ENCODE data around the gene GSK3A. TPM values are rescaled to one million over a fixed set of nuclear protein-coding genes. Genes with fewer than 3 reads are reported as not detected.

The GSK3A gene
- total and polyA plus RNA-seq, 2 of the 4 experiments (the other 2 are of a cell fraction): 8.1 to 43.3 TPM

DNA sequence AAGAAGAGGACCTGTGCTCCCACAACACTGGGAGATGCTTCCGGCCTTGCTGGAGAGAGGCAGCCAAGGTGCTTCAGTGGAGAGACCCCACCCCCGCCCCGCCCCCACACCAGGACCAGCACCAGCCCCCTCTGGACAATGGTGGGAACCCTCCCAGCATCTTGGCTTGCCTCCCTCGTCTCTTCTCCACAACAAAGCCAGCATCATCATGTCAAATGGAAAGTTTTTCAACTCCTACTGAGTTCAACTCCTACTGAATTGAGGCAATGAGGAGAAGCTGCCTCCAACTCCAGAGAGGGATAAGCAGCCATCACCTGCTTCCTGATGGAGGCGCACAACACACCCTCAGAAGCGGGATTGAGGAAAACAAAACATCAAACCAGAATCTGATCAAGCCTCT, 37.7 kb downstream of the GSK3A start:
- WGBS, 2 experiments (ENCODE audit: extremely low coverage in 2 of 2, insufficient read length in 1 of 2): 80% methylated on average over 1 of the region's 6 CpGs; no CpG with 5 or more reads in 1 of the 2 experiments
- DNase-seq: no peak
- H3K4me1 ChIP-seq (ENCODE audit: control insufficient read depth, insufficient read depth, low read length): peaks cover 13% of the 10 kb centered on the region

More for the DNA sequence above, 37.7 kb downstream of the GSK3A start:
- intact Hi-C loops (cut with micrococcal nuclease) (no loop called here), in situ Hi-C loops (cut with MboI; ENCODE audit: low sequenced_read_pairs) (no loop called here), dilution Hi-C loops (cut with HindIII; ENCODE audit: low sequenced_read_pairs, unreplicated experiment) (no loop called here)
- no TSS peak for BruUV-seq (replicated peaks)
- H3K36me3 ChIP-seq (ENCODE audit: control insufficient read depth, insufficient read depth, low read length): peaks cover 57% of the 10 kb centered on the region
- H2BK15ac ChIP-seq (ENCODE audit: low read depth, low read length): no peak overlapping the region
- H2AK9ac ChIP-seq (replicated peaks; ENCODE audit: low read depth, low read length, poor library complexity): no peak overlapping the region
- no peak overlapping the region for H3K18ac ChIP-seq (ENCODE audit: low read depth, low read length)
- H3K9me1 ChIP-seq (ENCODE audit: insufficient read depth, low read length): peaks cover 45% of the 10 kb centered on the region
- no peak overlapping the region for H2AK5ac ChIP-seq (ENCODE audit: low read depth, low read length)
- no peak overlapping the region for H3K9ac ChIP-seq (ENCODE audit: low read depth, low read length)
- H3K14ac ChIP-seq (replicated peaks; ENCODE audit: low read depth, low read length): no peak overlapping the region
- 0 out of 2 replicates have a peak overlapping the region, but pooled peaks have one; percentile 42 for H3K4ac ChIP-seq (ENCODE audit: low read depth, low read length)
- no peak overlapping the region for H4K5ac ChIP-seq (ENCODE audit: low read depth, low read length)
- peaks cover 19 to 92% of the 10 kb centered on the region in 2 experiments for H3K79me1 ChIP-seq (ENCODE audit: low read depth in 1 of 2, low read length in 2 of 2)
- H4K91ac ChIP-seq (ENCODE audit: insufficient read depth, low read depth, low read length): no peak overlapping the region
- H3K4me3 ChIP-seq (ENCODE audit: insufficient read depth, low read depth, low read length): no peak overlapping the region
- no peak for ATAC-seq (ENCODE audit: low read depth)
- no peaks in the 10 kb centered on the region for H3K27me3 ChIP-seq (ENCODE audit: control insufficient read depth, insufficient read depth, low read length)
- no peak overlapping the region; a peak in 1 of 4 replicates for H4K8ac ChIP-seq (ENCODE audit: low read depth in 2 of 2, low read length in 2 of 2)
- no peak overlapping the region for H3K4me2 ChIP-seq (ENCODE audit: low read depth, low read length)
- H2BK5ac ChIP-seq (ENCODE audit: low read depth, low read length, poor library complexity, severe bottlenecking): no peak overlapping the region
- TF ChIP-seq FOS (IDR thresholded peaks at IDR 0.05; ENCODE audit: low read depth, low read length) (no peak), POLR2A (IDR thresholded peaks at IDR 0.05; ENCODE audit: low read depth, low read length) (no peak), NFE2L2 (IDR thresholded peaks at IDR 0.05; ENCODE audit: low read depth, low read length) (no peak), RFX5 (IDR thresholded peaks at IDR 0.05; ENCODE audit: low read depth, low read length) (no peak), SMC3 (IDR thresholded peaks at IDR 0.05; ENCODE audit: low read depth, low read length) (no peak), MXI1 (IDR thresholded peaks at IDR 0.05; ENCODE audit: borderline replicate concordance, low read depth, low read length) (no peak), CTCF (conservative IDR thresholded peaks at IDR 0.05; ENCODE audit: low read depth, low read length) (no peak), CHD1 (IDR thresholded peaks at IDR 0.05; ENCODE audit: low read depth, low read length) (no peak), CEBPB (IDR thresholded peaks at IDR 0.05; ENCODE audit: low read depth, low read length) (no peak), MAFK (IDR thresholded peaks at IDR 0.05; ENCODE audit: low read depth, low read length) (no peak), RCOR1 (IDR thresholded peaks at IDR 0.05; ENCODE audit: insufficient replicate concordance, low read length) (no peak), MAZ (IDR thresholded peaks at IDR 0.05; ENCODE audit: borderline replicate concordance, low read depth, low read length) (no peak), BHLHE40 (IDR thresholded peaks at IDR 0.05; ENCODE audit: low read depth, low read length) (no peak), RAD21 (IDR thresholded peaks at IDR 0.05; ENCODE audit: low read length) (no peak)
- TF ChIP-seq, protein P1, sequence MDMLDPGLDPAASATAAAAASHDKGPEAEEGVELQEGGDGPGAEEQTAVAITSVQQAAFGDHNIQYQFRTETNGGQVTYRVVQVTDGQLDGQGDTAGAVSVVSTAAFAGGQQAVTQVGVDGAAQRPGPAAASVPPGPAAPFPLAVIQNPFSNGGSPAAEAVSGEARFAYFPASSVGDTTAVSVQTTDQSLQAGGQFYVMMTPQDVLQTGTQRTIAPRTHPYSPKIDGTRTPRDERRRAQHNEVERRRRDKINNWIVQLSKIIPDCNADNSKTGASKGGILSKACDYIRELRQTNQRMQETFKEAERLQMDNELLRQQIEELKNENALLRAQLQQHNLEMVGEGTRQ (IDR thresholded peaks at IDR 0.05; ENCODE audit: low read depth, low read length): no peak
- TF ChIP-seq, protein P2, sequence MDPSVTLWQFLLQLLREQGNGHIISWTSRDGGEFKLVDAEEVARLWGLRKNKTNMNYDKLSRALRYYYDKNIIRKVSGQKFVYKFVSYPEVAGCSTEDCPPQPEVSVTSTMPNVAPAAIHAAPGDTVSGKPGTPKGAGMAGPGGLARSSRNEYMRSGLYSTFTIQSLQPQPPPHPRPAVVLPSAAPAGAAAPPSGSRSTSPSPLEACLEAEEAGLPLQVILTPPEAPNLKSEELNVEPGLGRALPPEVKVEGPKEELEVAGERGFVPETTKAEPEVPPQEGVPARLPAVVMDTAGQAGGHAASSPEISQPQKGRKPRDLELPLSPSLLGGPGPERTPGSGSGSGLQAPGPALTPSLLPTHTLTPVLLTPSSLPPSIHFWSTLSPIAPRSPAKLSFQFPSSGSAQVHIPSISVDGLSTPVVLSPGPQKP (IDR thresholded peaks at IDR 0.05; ENCODE audit: borderline replicate concordance, low read depth, low read length): no peak
- no peak overlapping the region for H2BK20ac ChIP-seq (ENCODE audit: low read depth, low read length)
- no peak overlapping the region for H3K56ac ChIP-seq (ENCODE audit: extremely low read depth, insufficient read depth, low read length)
- H3K9me3 ChIP-seq (ENCODE audit: control insufficient read depth, insufficient read depth, low read length): no peaks in the 10 kb centered on the region
- H3K27ac ChIP-seq (ENCODE audit: insufficient read depth, low read length): no peak overlapping the region
- H3K23ac ChIP-seq (ENCODE audit: low read depth, low read length): no peak overlapping the region
- peaks cover 9% of the 10 kb centered on the region for H4K20me1 ChIP-seq (ENCODE audit: insufficient read depth, low read length)
- H2AFZ ChIP-seq (replicated peaks; ENCODE audit: low read length, poor library complexity): no peak overlapping the region
- H2BK120ac ChIP-seq (ENCODE audit: low read depth, low read length): no peak overlapping the region
- ChIA-PET POLR2A (ENCODE audit: unreplicated experiment) (no interaction called here), CTCF (no interaction called here)

Measured in IMR-90 (cell line).